ENCODE measurements around the gene DOHH.

Gene DOHH

GRCh38 chr19:3500429-3501101 is at the start of gene DOHH:
Gene DOHH, minus strand, starts transcription at chr19:3500674. Its CDS starts 3,860 bp downstream, at chr19:3496814.
- H3K4me1 ChIP-seq (ENCODE audit: insufficient read depth, low read length) = peaks cover 8% of the 10 kb centered on the region
- no peaks in the 10 kb centered on the region for H3K27me3 ChIP-seq (ENCODE audit: insufficient read depth, low read length)
- no peaks in the 10 kb centered on the region for H3K9me3 ChIP-seq (ENCODE audit: low read length)
- H2AFZ ChIP-seq (ENCODE audit: low read depth, low read length) = peak within 1 kb of the TSS; percentile 50
- peak within 1 kb of the TSS; percentile 55 for H3K4me3 ChIP-seq (ENCODE audit: low read length)
- H3K36me3 ChIP-seq (ENCODE audit: insufficient read depth, low read length) = peaks cover 17% of the 10 kb centered on the region

- Histone ChIP-seq H2AFZ (ENCODE audit: low read depth, low read length) (no peak overlapping the region), H3K27me3 (ENCODE audit: insufficient read depth, low read length) (no peaks in the 10 kb centered on the region), H3K4me1 (ENCODE audit: insufficient read depth, low read length) (no peaks in the 10 kb centered on the region), H3K4me3 (ENCODE audit: low read length) (no peak overlapping the region), H3K9me3 (ENCODE audit: low read length) (no peaks in the 10 kb centered on the region), H3K36me3 (ENCODE audit: insufficient read depth, low read length) (peaks cover 7% of the 10 kb centered on the region)
Measured at GRCh38 chr19:3549816-3550215, 49.3 kb upstream of the DOHH start.

- Histone ChIP-seq H3K9me3 (ENCODE audit: low read length) (no peaks in the 10 kb centered on the region), H3K36me3 (ENCODE audit: insufficient read depth, low read length) (peaks cover 7% of the 10 kb centered on the region), H3K4me1 (ENCODE audit: insufficient read depth, low read length) (peaks cover 2% of the 10 kb centered on the region), H3K4me3 (ENCODE audit: low read length) (no peak overlapping the region), H2AFZ (ENCODE audit: low read depth, low read length) (no peak overlapping the region), H3K27me3 (ENCODE audit: insufficient read depth, low read length) (no peaks in the 10 kb centered on the region)
Measured at GRCh38 chr19:3548606-3549005, 48.1 kb upstream of the DOHH start.

GRCh38 chr19:3547767-3548282 is 47.4 kb upstream of the DOHH start:
- H3K27me3 ChIP-seq (ENCODE audit: insufficient read depth, low read length) = no peaks in the 10 kb centered on the region
- H3K4me3 ChIP-seq (ENCODE audit: low read length) = no peak overlapping the region

GRCh38 chr19:3547301-3547731 is 46.8 kb upstream of the DOHH start:
- H3K4me3 ChIP-seq (ENCODE audit: low read length) = no peak overlapping the region
- H3K36me3 ChIP-seq (ENCODE audit: insufficient read depth, low read length) = peaks cover 7% of the 10 kb centered on the region
- H3K9me3 ChIP-seq (ENCODE audit: low read length) = no peaks in the 10 kb centered on the region
- H3K4me1 ChIP-seq (ENCODE audit: insufficient read depth, low read length) = peaks cover 2% of the 10 kb centered on the region
- H2AFZ ChIP-seq (ENCODE audit: low read depth, low read length) = no peak overlapping the region
- no peaks in the 10 kb centered on the region for H3K27me3 ChIP-seq (ENCODE audit: insufficient read depth, low read length)

More at GRCh38 chr19:3547767-3548282, 47.4 kb upstream of the DOHH start:
- H3K9me3 ChIP-seq (ENCODE audit: low read length) = no peaks in the 10 kb centered on the region
- H2AFZ ChIP-seq (ENCODE audit: low read depth, low read length) = no peak overlapping the region
- H3K4me1 ChIP-seq (ENCODE audit: insufficient read depth, low read length) = peaks cover 2% of the 10 kb centered on the region
- H3K36me3 ChIP-seq (ENCODE audit: insufficient read depth, low read length) = peaks cover 7% of the 10 kb centered on the region

- no peaks in the 10 kb centered on the region for H3K27me3 ChIP-seq (ENCODE audit: insufficient read depth, low read length)
- H2AFZ ChIP-seq (ENCODE audit: low read depth, low read length) = no peak overlapping the region
- H3K4me1 ChIP-seq (ENCODE audit: insufficient read depth, low read length) = peaks cover 2% of the 10 kb centered on the region
- no peak overlapping the region for H3K4me3 ChIP-seq (ENCODE audit: low read length)
- peaks cover 7% of the 10 kb centered on the region for H3K36me3 ChIP-seq (ENCODE audit: insufficient read depth, low read length)
- no peaks in the 10 kb centered on the region for H3K9me3 ChIP-seq (ENCODE audit: low read length)
Measured at GRCh38 chr19:3546119-3546518, 45.6 kb upstream of the DOHH start.

GRCh38 chr19:3545669-3546034 is 45.2 kb upstream of the DOHH start:
- peaks cover 2% of the 10 kb centered on the region for H3K4me1 ChIP-seq (ENCODE audit: insufficient read depth, low read length)
- H3K36me3 ChIP-seq (ENCODE audit: insufficient read depth, low read length) = peaks cover 7% of the 10 kb centered on the region
- H3K4me3 ChIP-seq (ENCODE audit: low read length) = no peak overlapping the region
- H2AFZ ChIP-seq (ENCODE audit: low read depth, low read length) = no peak overlapping the region
- no peaks in the 10 kb centered on the region for H3K9me3 ChIP-seq (ENCODE audit: low read length)
- H3K27me3 ChIP-seq (ENCODE audit: insufficient read depth, low read length) = no peaks in the 10 kb centered on the region

- Histone ChIP-seq H3K36me3 (ENCODE audit: insufficient read depth, low read length) (peaks cover 7% of the 10 kb centered on the region), H3K9me3 (ENCODE audit: low read length) (no peaks in the 10 kb centered on the region), H3K27me3 (ENCODE audit: insufficient read depth, low read length) (no peaks in the 10 kb centered on the region), H3K4me1 (ENCODE audit: insufficient read depth, low read length) (peaks cover 2% of the 10 kb centered on the region), H3K4me3 (ENCODE audit: low read length) (no peak overlapping the region), H2AFZ (ENCODE audit: low read depth, low read length) (no peak overlapping the region)
Measured at GRCh38 chr19:3544742-3545668, 44.5 kb upstream of the DOHH start.

- no peaks in the 10 kb centered on the region for H3K9me3 ChIP-seq (ENCODE audit: low read length)
- H3K4me1 ChIP-seq (ENCODE audit: insufficient read depth, low read length) = peaks cover 2% of the 10 kb centered on the region
- H3K27me3 ChIP-seq (ENCODE audit: insufficient read depth, low read length) = no peaks in the 10 kb centered on the region
- no peak overlapping the region for H2AFZ ChIP-seq (ENCODE audit: low read depth, low read length)
- peaks cover 5% of the 10 kb centered on the region for H3K36me3 ChIP-seq (ENCODE audit: insufficient read depth, low read length)
- no peak overlapping the region for H3K4me3 ChIP-seq (ENCODE audit: low read length)
Measured at GRCh38 chr19:3544058-3544376, 43.5 kb upstream of the DOHH start.

GRCh38 chr19:3543150-3544057 is 42.9 kb upstream of the DOHH start:
- Histone ChIP-seq H3K4me3 (ENCODE audit: low read length) (no peak overlapping the region), H2AFZ (ENCODE audit: low read depth, low read length) (no peak overlapping the region), H3K36me3 (ENCODE audit: insufficient read depth, low read length) (peaks cover 7% of the 10 kb centered on the region)

GRCh38 chr19:3539756-3540118 is 39.3 kb upstream of the DOHH start:
- Histone ChIP-seq H3K27me3 (ENCODE audit: insufficient read depth, low read length) (no peaks in the 10 kb centered on the region), H3K36me3 (ENCODE audit: insufficient read depth, low read length) (peaks cover 14% of the 10 kb centered on the region), H2AFZ (ENCODE audit: low read depth, low read length) (no peak overlapping the region), H3K4me3 (ENCODE audit: low read length) (no peak overlapping the region), H3K4me1 (ENCODE audit: insufficient read depth, low read length) (peaks cover 8% of the 10 kb centered on the region), H3K9me3 (ENCODE audit: low read length) (no peaks in the 10 kb centered on the region)

More at GRCh38 chr19:3543150-3544057, 42.9 kb upstream of the DOHH start:
- Histone ChIP-seq H3K9me3 (ENCODE audit: low read length) (no peaks in the 10 kb centered on the region), H3K27me3 (ENCODE audit: insufficient read depth, low read length) (no peaks in the 10 kb centered on the region), H3K4me1 (ENCODE audit: insufficient read depth, low read length) (peaks cover 8% of the 10 kb centered on the region)

- Histone ChIP-seq H3K9me3 (ENCODE audit: low read length) (no peaks in the 10 kb centered on the region), H3K27me3 (ENCODE audit: insufficient read depth, low read length) (no peaks in the 10 kb centered on the region), H3K4me1 (ENCODE audit: insufficient read depth, low read length) (peaks cover 7% of the 10 kb centered on the region), H3K36me3 (ENCODE audit: insufficient read depth, low read length) (peaks cover 20% of the 10 kb centered on the region), H3K4me3 (ENCODE audit: low read length) (no peak within 1 kb of the TSS), H2AFZ (ENCODE audit: low read depth, low read length) (no peak within 1 kb of the TSS)
Measured at GRCh38 chr19:3538965-3539755, 38.7 kb upstream of the DOHH start, which contains the start of gene TEKTIP1. Gene TEKTIP1, plus strand, starts transcription at chr19:3539174. Its CDS starts 4 bp downstream, at chr19:3539178.

Measured in neuron (in vitro differentiated cells).